Ovary (tissue), 9 donors: ENCODE data around the gene YWHAG. TPM values are rescaled to one million over a fixed set of nuclear protein-coding genes. Genes with fewer than 3 reads are reported as not detected.
"Not testable (repeated sequence)": the region's sequence is repeated elsewhere in the genome, so short reads cannot be mapped to it uniquely, and the experiment has no call there.

Source experiments
- DNase-seq, 5 donors: peaks; one replicate each; pipeline ENCODE4 v3.0.0-alpha.2; 2019 to 2020
- H3K27ac ChIP-seq, 2 donors: fragments of 200-600 bp; one replicate each; pipeline versions ENCODE4 v1.5.1 to v1.8.0; 2019 to 2022
- H3K27me3 ChIP-seq: fragments of 200-600 bp; one replicate; pipeline ENCODE4 v1.8.0; 2022
- H3K36me3 ChIP-seq: fragments of 200-600 bp; sonication (generic); one replicate; pipeline ENCODE4 v1.5.1; 2019
- H3K4me1 ChIP-seq: one replicate; pipeline ENCODE4 v1.8.1; 2013; ENCODE audit warnings: mild to moderate bottlenecking, moderate library complexity; ENCODE audit not compliant: insufficient read depth
- H3K4me3 ChIP-seq: fragments of 200-600 bp; sonication (generic); one replicate; pipeline ENCODE4 v1.5.1; 2017
- H3K9me3 ChIP-seq, 2 donors: fragments of 200-600 bp in 1 of 2; sonication (generic) in 1 of 2; one replicate each; pipeline versions ENCODE4 v1.5.1 to v1.8.1; 2013 to 2019; ENCODE audit warnings: mild to moderate bottlenecking in 1 of 2, moderate library complexity in 1 of 2
- CTCF ChIP-seq, 3 donors: fragments of 450-650 bp in 2 of 3; fragments of 200-600 bp in 1 of 3; IDR thresholded peaks; one replicate each; pipeline versions ENCODE4 v1.5.1 to v1.8.0; 2016 to 2022; ENCODE audit warnings: antibody characterized with exemption in 3 of 3, mild to moderate bottlenecking in 1 of 3
- EP300 ChIP-seq: sonication (generic); formaldehyde crosslinking; IDR thresholded peaks from one replicate; pipeline ENCODE4 v1.6.1; 2017; ENCODE audit warnings: antibody characterized with exemption
- POLR2A ChIP-seq: fragments of 450-650 bp; IDR thresholded peaks from one replicate; pipeline ENCODE4 v1.6.1; 2017; ENCODE audit warnings: antibody characterized with exemption, mild to moderate bottlenecking, moderate library complexity
- WGBS, 3 donors: extraction: QIAGEN DNeasy Blood & Tissue Kit in 1 of 3; methylation state at CpG; one replicate each; pipeline versions ENCODE4 v1.1.5 to v1.1.7; 2013 to 2017; 5-methylcytosine and 5-hydroxymethylcytosine counted together
- intact Hi-C, 4 donors: fragments of 100-400 bp; cut with DNase I; formaldehyde crosslinking; loops; one replicate each; pipeline versions ENCODE4 v1.11.0 to v1.15.1; 2022 to 2023
- polyA plus RNA-seq, 2 donors: library from polyadenylated mRNA; stranded (reverse); fragments of 200-250 nt in 1 of 2; fragments of 350-450 nt in 1 of 2; fragmentation: Illumina TruSeq in 1 of 2; extraction: RNeasy Lipid Tissue Mini Kit (QIAGEN cat#74804) in 1 of 2; gene quantifications; one replicate each; pipeline ENCODE4 v1.2.3, GENCODE V29; 2013 to 2014
- total RNA-seq, 7 donors: library from RNA; depleted of rRNA in 2 of 7; stranded (reverse); fragments of >200 nt in 2 of 7; fragmentation: NEBNext Ultra II Directional in 3 of 7; extraction: Animal tissue kit (Norgen Biotek cat#: 25700) in 3 of 7; gene quantifications; one replicate each; pipeline versions ENCODE4 v1.1.0 to v1.2.4, GENCODE V29; 2016 to 2023
- donor health status: DM: no; HTN: no; CAD: no; lungs with moderate emphysema.
- donor health status: DM: no; HTN: no; CAD: no.
- donor health status: Bipolar disorder and iron deficiency.
- donor health status: DM: yes; HTN: yes; CAD: no.
- donor health status: DM: no; HTN: no; CAD: no.
- donor health status: DM: yes; HTN: yes; CAD: no.

The YWHAG gene
- total and polyA plus RNA-seq, 9 donors = 32.0 to 121 (median 99.2) TPM

DNA sequence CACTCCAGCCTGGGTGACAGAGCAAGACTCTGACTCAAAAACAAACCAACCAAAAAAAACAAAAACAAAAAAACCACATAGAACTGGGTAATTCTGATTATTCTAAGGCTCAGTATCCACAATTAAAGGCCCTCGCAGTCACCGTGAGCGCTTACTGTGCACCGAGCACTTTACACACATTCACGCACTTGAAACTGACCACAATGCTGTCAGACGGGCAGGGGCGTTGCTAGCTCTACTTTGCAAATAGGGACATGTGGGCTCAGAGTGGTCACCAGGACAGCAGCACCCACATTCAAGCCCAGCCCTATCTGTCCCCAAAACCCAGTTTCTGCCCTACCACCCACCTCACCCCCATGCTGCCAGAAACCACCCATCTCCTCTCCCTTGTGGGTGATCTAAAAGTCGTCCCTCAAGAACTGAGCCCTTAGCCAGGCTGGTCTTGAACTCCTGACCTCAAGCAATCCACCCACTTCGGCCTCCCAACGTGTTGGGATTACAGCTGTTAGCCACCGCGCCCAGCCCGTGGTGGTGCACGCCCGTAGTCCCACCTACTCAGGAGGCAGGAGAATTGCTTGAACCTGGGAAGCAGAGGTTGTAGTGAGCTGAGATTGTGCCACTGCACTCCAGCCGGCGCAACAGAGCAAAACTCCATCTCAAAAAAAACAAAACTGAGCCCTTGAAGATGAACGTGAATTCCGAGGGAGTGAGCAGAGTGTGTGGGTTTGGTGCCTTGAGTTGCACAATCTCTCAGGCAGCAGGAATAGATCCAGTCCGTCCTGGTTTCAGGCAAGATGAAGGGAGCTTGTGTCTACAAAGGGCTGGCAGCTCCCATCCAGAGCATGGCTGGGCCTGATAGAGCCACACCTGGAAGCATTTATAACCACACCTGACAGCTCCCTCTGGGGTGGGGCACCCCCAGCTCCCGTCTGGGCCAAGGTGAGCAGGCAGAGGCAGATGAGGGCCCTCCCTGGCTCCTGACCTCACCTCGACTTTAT lies 61.7 kb downstream of the YWHAG start:
- no peaks in the 10 kb centered on the region for H3K27me3 ChIP-seq
- H3K36me3 ChIP-seq = no peaks in the 10 kb centered on the region
- H3K9me3 ChIP-seq = no peaks in the 10 kb centered on the region
- WGBS, 3 donors = 31 to 43% (median 39%) methylated on average over 21 to 22 of the region's 22 CpGs
- TF ChIP-seq POLR2A (no peak), EP300 (no peak), CTCF (IDR thresholded peaks at IDR 0.05) (no peak)
- no peak overlapping the region for H3K4me3 ChIP-seq
- H3K4me1 ChIP-seq = peaks cover 13% of the 10 kb centered on the region
- H3K27ac ChIP-seq = peak overlapping the region; percentile 77 to 99
- peak; percentile 62 to 81 (median 67) for DNase-seq
- intact Hi-C loops = loop anchor here in 1 of 4 donors (10.0 kb wide), 1 partner anchor 1388 kb away; no protein-coding TSS in a partner anchor

GRCh38 chr7:76294344-76295024 lies 64.3 kb downstream of the YWHAG start:
- TF ChIP-seq EP300 (no peak), CTCF (IDR thresholded peaks at IDR 0.05) (no peak), POLR2A (peak; percentile 1)
- Histone ChIP-seq H3K27me3 (no peaks in the 10 kb centered on the region), H3K4me1 (peaks cover 16% of the 10 kb centered on the region), H3K4me3 (peak overlapping the region; percentile 21), H3K36me3 (no peaks in the 10 kb centered on the region), H3K27ac (peak overlapping the region; percentile 88 to 99), H3K9me3 (no peaks in the 10 kb centered on the region)
- peak; percentile 96 to 98 (median 97) for DNase-seq
- WGBS, 3 donors = 5 to 15% (median 14%) methylated on average over 19 to 20 of the region's 20 CpGs
- intact Hi-C loops = loop anchor here in 1 of 4 donors (5.0 to 10.0 kb wide), 2 partner anchors 112 to 1390 kb away; no protein-coding TSS in a partner anchor

DNA sequence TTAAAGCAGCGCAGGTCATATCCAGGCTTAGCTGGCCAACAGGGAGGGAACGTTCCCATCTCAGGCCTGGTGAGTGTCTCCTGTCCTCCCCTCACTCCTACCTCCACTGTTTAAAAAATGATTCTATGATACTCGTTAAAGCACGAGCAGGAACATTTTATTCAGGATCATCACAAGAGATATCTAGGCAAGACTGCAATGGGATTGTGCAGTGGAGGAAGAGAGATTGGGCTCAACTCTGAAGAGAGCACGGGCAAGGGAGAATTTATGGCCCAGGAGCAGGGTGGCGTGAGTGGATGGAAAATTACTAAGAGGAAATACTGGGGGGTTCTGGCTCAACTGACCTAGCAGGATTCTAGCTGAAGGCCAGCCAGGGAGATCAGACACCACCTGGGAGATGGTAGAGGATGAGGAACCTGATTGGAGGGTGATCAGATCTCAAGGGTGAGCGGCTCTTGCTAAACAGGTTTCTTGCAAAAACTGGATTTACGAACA lies 65.3 kb downstream of the YWHAG start:
- no peaks in the 10 kb centered on the region for H3K9me3 ChIP-seq
- WGBS, 3 donors = 65 to 80% (median 71%) methylated on average over 8 of the region's 8 CpGs
- intact Hi-C loops = loop anchor here in 1 of 4 donors (5.0 to 10.0 kb wide), 2 partner anchors 111 to 1391 kb away; no protein-coding TSS in a partner anchor
- no peak for DNase-seq
- H3K4me1 ChIP-seq = peaks cover 16% of the 10 kb centered on the region
- H3K27ac ChIP-seq = peak overlapping the region; percentile 88 to 99
- no peak for TF ChIP-seq EP300
- no peaks in the 10 kb centered on the region for H3K27me3 ChIP-seq
- no peaks in the 10 kb centered on the region for H3K36me3 ChIP-seq
- no peak overlapping the region for H3K4me3 ChIP-seq

DNA sequence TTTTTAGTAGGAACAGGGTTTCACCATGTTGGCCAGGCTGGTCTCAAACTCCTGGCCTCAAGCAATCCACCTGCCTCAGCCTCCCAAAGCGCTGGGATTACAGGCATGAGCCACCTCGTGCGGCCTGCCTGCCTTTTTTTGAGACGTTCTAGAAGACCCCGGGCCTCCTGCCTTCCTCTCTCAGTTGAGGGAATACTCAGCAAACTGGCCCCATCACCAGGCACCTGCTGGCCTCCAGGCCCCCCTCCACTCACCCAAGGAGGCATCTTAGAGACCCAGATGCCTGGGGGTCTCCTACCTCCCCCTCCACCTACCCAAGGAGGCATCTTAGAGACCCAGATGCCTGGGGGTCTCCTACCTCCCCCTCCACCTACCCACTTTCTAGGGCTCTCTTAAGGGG lies 65.9 kb downstream of the YWHAG start:
- H3K27me3 ChIP-seq, H3K9me3 ChIP-seq, H3K36me3 ChIP-seq, DNase-seq, H3K4me3 ChIP-seq: not testable (repeated sequence)
- Histone ChIP-seq H3K27ac (peak overlapping the region in 1 of 2 donors; percentile 99), H3K4me1 (peaks cover 16% of the 10 kb centered on the region)
- 83 to 89% (median 84%) methylated on average over 5 of the region's 5 CpGs for WGBS, 3 donors
- intact Hi-C loops = loop anchor here in 1 of 4 donors (5.0 to 10.0 kb wide), 2 partner anchors 111 to 1392 kb away; no protein-coding TSS in a partner anchor

GRCh38 chr7:76292213-76292573 lies 66.6 kb downstream of the YWHAG start:
- intact Hi-C loops = loop anchor here in 1 of 4 donors (5.0 to 10.0 kb wide), 2 partner anchors 110 to 1393 kb away; no protein-coding TSS in a partner anchor

More at GRCh38 chr7:76292213-76292573, 66.6 kb downstream of the YWHAG start:
- 14 to 19% (median 15%) methylated on average over 5 of the region's 5 CpGs for WGBS, 3 donors
- Histone ChIP-seq H3K9me3 (no peaks in the 10 kb centered on the region), H3K4me1 (peaks cover 10% of the 10 kb centered on the region), H3K27ac (peak overlapping the region; percentile 87 to 99), H3K27me3 (no peaks in the 10 kb centered on the region), H3K4me3 (peak overlapping the region; percentile 25), H3K36me3 (no peaks in the 10 kb centered on the region)
- no peak for TF ChIP-seq EP300
- TF ChIP-seq CTCF (IDR thresholded peaks at IDR 0.05) = no peak
- TF ChIP-seq POLR2A = no peak
- DNase-seq = peak in 1 of 5 donors; percentile 54
